WTC11 (cell line): ENCODE measurements around the gene CFAP221. TPM values are rescaled to one million over a fixed set of nuclear protein-coding genes. Genes with fewer than 3 reads are reported as not detected.

Experiments
- ATAC-seq: fragments of 200-7000 bp; cut with Tn5 transposase; 2 replicates; pipeline ENCODE4 v1.10.0; 2021; ENCODE audit warnings: mild to moderate bottlenecking, moderate library complexity
- CTCF ChIA-PET: fragments of 300-600 bp; sonication (Branson Sonifier 250); formaldehyde crosslinking; loops from one replicate; lab custom pipeline; 2021; ENCODE audit warnings: antibody characterized with exemption; lab: Charles Lee
- POLR2A ChIA-PET: fragments of 350-600 bp; sonication (Branson Sonifier 250); formaldehyde crosslinking; loops from one replicate; lab custom pipeline; 2021; ENCODE audit warnings: antibody characterized with exemption; lab: Charles Lee
- DNase-seq: peaks from one replicate; pipeline ENCODE4 v3.0.0; 2021; ENCODE audit warnings: low spot score
- H3K27ac Mint-ChIP-seq: 2 replicates; pipeline ENCODE4 v1.8.0; 2021; ENCODE audit warnings: mixed read lengths
- H3K27me3 Mint-ChIP-seq: 2 replicates; pipeline ENCODE4 v1.8.0; 2021; ENCODE audit warnings: low read depth, mild to moderate bottlenecking, moderate library complexity, mixed read lengths
- H3K36me3 Mint-ChIP-seq: 2 replicates; pipeline ENCODE4 v1.8.0; 2021; ENCODE audit warnings: mixed read lengths
- H3K4me1 Mint-ChIP-seq: 2 replicates; pipeline ENCODE4 v1.8.0; 2022; ENCODE audit warnings: mixed read lengths
- H3K4me3 Mint-ChIP-seq: 2 replicates; pipeline ENCODE4 v1.8.0; 2021; ENCODE audit warnings: mild to moderate bottlenecking, moderate library complexity, mixed read lengths
- H3K9me3 Mint-ChIP-seq: 2 replicates; pipeline ENCODE4 v1.8.0; 2021; ENCODE audit warnings: mixed read lengths
- ATF6 ChIP-seq: sonication (generic); formaldehyde crosslinking; IDR thresholded peaks from 2 replicates; pipeline ENCODE4 v1.8.1; 2023; ENCODE audit warnings: mild to moderate bottlenecking, missing genetic modification reagents
- CBFB ChIP-seq: sonication (generic); formaldehyde crosslinking; IDR thresholded peaks from 2 replicates; pipeline ENCODE4 v1.8.1; 2022; ENCODE audit warnings: mild to moderate bottlenecking, low read depth, missing genetic modification reagents
- CDX4 ChIP-seq: fragments of 250-450 bp; sonication (Bioruptor Pico); IDR thresholded peaks from 2 replicates; pipeline ENCODE4 v1.9.0; 2021; ENCODE audit warnings: moderate library complexity, mild to moderate bottlenecking, inconsistent platforms, borderline replicate concordance
- ELF4 ChIP-seq: sonication (generic); formaldehyde crosslinking; IDR thresholded peaks from 2 replicates; pipeline ENCODE4 v1.8.1; 2022; ENCODE audit warnings: low read depth, mild to moderate bottlenecking, moderate library complexity, missing genetic modification reagents
- ETV6 ChIP-seq: sonication (generic); formaldehyde crosslinking; IDR thresholded peaks from 2 replicates; pipeline ENCODE4 v1.8.1; 2022; ENCODE audit warnings: mild to moderate bottlenecking, missing genetic modification reagents
- FOXJ3 ChIP-seq: sonication (generic); formaldehyde crosslinking; IDR thresholded peaks from 2 replicates; pipeline ENCODE4 v1.9.0; 2021; ENCODE audit warnings: missing genetic modification reagents, mild to moderate bottlenecking, borderline replicate concordance
- FOXP1 ChIP-seq: sonication (generic); formaldehyde crosslinking; IDR thresholded peaks from 2 replicates; pipeline ENCODE4 v1.8.0; 2022; ENCODE audit warnings: missing genetic modification reagents, mild to moderate bottlenecking, moderate library complexity, borderline replicate concordance
- GRHL2 ChIP-seq: fragments of 250-450 bp; sonication (Bioruptor Pico); IDR thresholded peaks from 2 replicates; pipeline ENCODE4 v1.8.0; 2022; ENCODE audit warnings: mild to moderate bottlenecking, moderate library complexity; ENCODE audit not compliant: insufficient replicate concordance, severe bottlenecking
- GTF2I ChIP-seq: fragments of 250-450 bp; sonication (Bioruptor Pico); conservative IDR thresholded peaks from 2 replicates; pipeline ENCODE4 v1.4.0; 2021; ENCODE audit warnings: mild to moderate bottlenecking
- HMGA2 ChIP-seq: fragments of 250-450 bp; sonication (Bioruptor Pico); IDR thresholded peaks from 2 replicates; pipeline ENCODE4 v1.4.0; 2021; ENCODE audit warnings: mild to moderate bottlenecking, moderate library complexity
- IRF2 ChIP-seq: sonication (generic); formaldehyde crosslinking; IDR thresholded peaks from 2 replicates; pipeline ENCODE4 v1.8.0; 2022; ENCODE audit warnings: low read depth, missing genetic modification reagents, borderline replicate concordance
- JAZF1 ChIP-seq: fragments of 250-450 bp; sonication (Bioruptor Pico); IDR thresholded peaks from 2 replicates; pipeline ENCODE4 v1.9.0; 2021; ENCODE audit warnings: moderate library complexity, mild to moderate bottlenecking, inconsistent platforms
- KAT7 ChIP-seq: sonication (generic); formaldehyde crosslinking; IDR thresholded peaks from 2 replicates; pipeline ENCODE4 v1.8.1; 2023; ENCODE audit warnings: missing genetic modification reagents, mild to moderate bottlenecking, borderline replicate concordance
- NFE2L1 ChIP-seq: sonication (generic); formaldehyde crosslinking; IDR thresholded peaks from 2 replicates; pipeline ENCODE4 v1.8.1; 2023; ENCODE audit warnings: missing genetic modification reagents
- NR1H2 ChIP-seq: sonication (generic); formaldehyde crosslinking; IDR thresholded peaks from 2 replicates; pipeline ENCODE4 v1.9.0; 2021; ENCODE audit warnings: mild to moderate bottlenecking, moderate library complexity, missing genetic modification reagents
- OVOL2 ChIP-seq: fragments of 250-450 bp; sonication (Bioruptor Pico); IDR thresholded peaks from 2 replicates; pipeline ENCODE4 v1.9.0; 2021; ENCODE audit warnings: mild to moderate bottlenecking, borderline replicate concordance
- PRRX2 ChIP-seq: fragments of 250-450 bp; sonication (Bioruptor Pico); IDR thresholded peaks from 2 replicates; pipeline ENCODE4 v1.8.0; 2021; ENCODE audit warnings: mild to moderate bottlenecking
- RORB ChIP-seq: fragments of 250-450 bp; sonication (Bioruptor Pico); IDR thresholded peaks from 2 replicates; pipeline ENCODE4 v1.9.0; 2021; ENCODE audit warnings: mild to moderate bottlenecking
- SMAD3 ChIP-seq: sonication (generic); formaldehyde crosslinking; IDR thresholded peaks from 2 replicates; pipeline ENCODE4 v1.8.0; 2022; ENCODE audit warnings: missing genetic modification reagents, mild to moderate bottlenecking, borderline replicate concordance
- SP1 ChIP-seq: sonication (generic); formaldehyde crosslinking; conservative IDR thresholded peaks from 2 replicates; pipeline ENCODE4 v1.8.1; 2022; ENCODE audit warnings: missing genetic modification reagents
- TCF7 ChIP-seq: sonication (generic); formaldehyde crosslinking; IDR thresholded peaks from 2 replicates; pipeline ENCODE4 v1.8.0; 2022; ENCODE audit warnings: mild to moderate bottlenecking, low read depth, missing genetic modification reagents, moderate library complexity
- TEAD1 ChIP-seq: sonication (generic); formaldehyde crosslinking; IDR thresholded peaks from 2 replicates; pipeline ENCODE4 v1.8.0; 2022; ENCODE audit warnings: mild to moderate bottlenecking, missing genetic modification reagents
- TEAD4 ChIP-seq: sonication (generic); formaldehyde crosslinking; IDR thresholded peaks from 2 replicates; pipeline ENCODE4 v1.8.0; 2022; ENCODE audit warnings: mild to moderate bottlenecking, missing genetic modification reagents
- TP53 ChIP-seq: sonication (generic); formaldehyde crosslinking; IDR thresholded peaks from 2 replicates; pipeline ENCODE4 v1.8.1; 2023; ENCODE audit warnings: mild to moderate bottlenecking, missing genetic modification reagents
- ZNF121 ChIP-seq: sonication (generic); formaldehyde crosslinking; IDR thresholded peaks from 2 replicates; pipeline ENCODE4 v1.8.0; 2023; ENCODE audit warnings: missing genetic modification reagents
- ZNF416 ChIP-seq: fragments of 250-450 bp; sonication (Bioruptor Pico); IDR thresholded peaks from 2 replicates; pipeline ENCODE4 v1.9.0; 2021; ENCODE audit warnings: mild to moderate bottlenecking, inconsistent platforms
- ZSCAN18 ChIP-seq: fragments of 250-450 bp; sonication (Bioruptor Pico); IDR thresholded peaks from 2 replicates; pipeline ENCODE4 v2.1.2; 2022; ENCODE audit warnings: mild to moderate bottlenecking, moderate library complexity
- total RNA-seq: library from RNA; stranded (reverse); gene quantifications from 3 replicates; pipeline ENCODE4 v1.2.3, GENCODE V29; 2021
- TF ChIP-seq, protein P1 (sequence below): sonication (generic); formaldehyde crosslinking; IDR thresholded peaks from 2 replicates; pipeline ENCODE4 v1.8.0; 2022; ENCODE audit warnings: mild to moderate bottlenecking, missing genetic modification reagents
- TF ChIP-seq, protein P2 (sequence below): sonication (generic); formaldehyde crosslinking; IDR thresholded peaks from 2 replicates; pipeline ENCODE4 v1.8.1; 2022; ENCODE audit warnings: low read depth, mild to moderate bottlenecking, moderate library complexity, missing genetic modification reagents, borderline replicate concordance

Gene CFAP221
- total RNA-seq, 1 experiment from 2014 or later: 0.35 TPM

- H3K4me1 Mint-ChIP-seq: no peaks in the 10 kb centered on the region
- ChIA-PET POLR2A (no interaction called here), CTCF (interaction anchor here (0.6 kb wide), 1 partner anchor 71 kb away, joined by 3 read pairs; no protein-coding TSS in a partner anchor)
- TF ChIP-seq ETV6 (CRISPR knock-in tag) (no peak), TEAD4 (CRISPR knock-in tag) (no peak), ZNF121 (CRISPR knock-in tag) (no peak), NR1H2 (CRISPR knock-in tag) (no peak), ZSCAN18 (CRISPR knock-in tag) (no peak), TEAD1 (CRISPR knock-in tag) (no peak), ATF6 (CRISPR knock-in tag) (no peak), RORB (CRISPR knock-in tag) (no peak), ZNF416 (CRISPR knock-in tag) (no peak), OVOL2 (CRISPR knock-in tag) (no peak), CDX4 (no peak), SMAD3 (no peak), TCF7 (CRISPR knock-in tag) (no peak), IRF2 (CRISPR knock-in tag) (no peak), GTF2I (CRISPR knock-in tag) (no peak), TP53 (CRISPR knock-in tag) (no peak)
- TF ChIP-seq, protein P1, sequence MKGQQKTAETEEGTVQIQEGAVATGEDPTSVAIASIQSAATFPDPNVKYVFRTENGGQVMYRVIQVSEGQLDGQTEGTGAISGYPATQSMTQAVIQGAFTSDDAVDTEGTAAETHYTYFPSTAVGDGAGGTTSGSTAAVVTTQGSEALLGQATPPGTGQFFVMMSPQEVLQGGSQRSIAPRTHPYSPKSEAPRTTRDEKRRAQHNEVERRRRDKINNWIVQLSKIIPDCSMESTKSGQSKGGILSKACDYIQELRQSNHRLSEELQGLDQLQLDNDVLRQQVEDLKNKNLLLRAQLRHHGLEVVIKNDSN (CRISPR knock-in tag): no peak
- TF ChIP-seq, protein P2, sequence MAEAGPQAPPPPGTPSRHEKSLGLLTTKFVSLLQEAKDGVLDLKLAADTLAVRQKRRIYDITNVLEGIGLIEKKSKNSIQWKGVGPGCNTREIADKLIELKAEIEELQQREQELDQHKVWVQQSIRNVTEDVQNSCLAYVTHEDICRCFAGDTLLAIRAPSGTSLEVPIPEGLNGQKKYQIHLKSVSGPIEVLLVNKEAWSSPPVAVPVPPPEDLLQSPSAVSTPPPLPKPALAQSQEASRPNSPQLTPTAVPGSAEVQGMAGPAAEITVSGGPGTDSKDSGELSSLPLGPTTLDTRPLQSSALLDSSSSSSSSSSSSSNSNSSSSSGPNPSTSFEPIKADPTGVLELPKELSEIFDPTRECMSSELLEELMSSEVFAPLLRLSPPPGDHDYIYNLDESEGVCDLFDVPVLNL (CRISPR knock-in tag): no peak
- H3K27me3 Mint-ChIP-seq: peaks cover 6% of the 10 kb centered on the region; the same call in 1 of the 2 replicates
- no peak overlapping the region for H3K4me3 Mint-ChIP-seq
- ATAC-seq (no peak), DNase-seq (no peak)
- H3K9me3 Mint-ChIP-seq: peaks cover 14% of the 10 kb centered on the region
- H3K36me3 Mint-ChIP-seq: peaks cover under 1% of the 10 kb centered on the region; the same call in 1 of the 2 replicates
- H3K27ac Mint-ChIP-seq: no peak overlapping the region
Measured at GRCh38 chr2:119608553-119608952, 64.3 kb downstream of the CFAP221 start.

- peaks cover 13% of the 10 kb centered on the region for H3K27me3 Mint-ChIP-seq
- no peaks in the 10 kb centered on the region for H3K4me1 Mint-ChIP-seq
- POLR2A ChIA-PET: no interaction called here
- TF ChIP-seq SP1 (CRISPR knock-in tag) (no peak), NFE2L1 (CRISPR knock-in tag) (no peak), ZNF416 (CRISPR knock-in tag) (no peak), JAZF1 (CRISPR knock-in tag) (no peak), FOXJ3 (CRISPR knock-in tag) (no peak), CBFB (CRISPR knock-in tag) (no peak), GRHL2 (CRISPR knock-in tag) (no peak), OVOL2 (CRISPR knock-in tag) (no peak), FOXP1 (CRISPR knock-in tag) (no peak), KAT7 (CRISPR knock-in tag) (no peak), PRRX2 (CRISPR knock-in tag) (no peak), ELF4 (no peak), RORB (CRISPR knock-in tag) (no peak), HMGA2 (no peak)
Measured at GRCh38 chr2:119609337-119609736, 65.1 kb downstream of the CFAP221 start.

More at GRCh38 chr2:119609337-119609736, 65.1 kb downstream of the CFAP221 start:
- Mint-ChIP-seq H3K27ac (no peak overlapping the region), H3K36me3 (peaks cover 8% of the 10 kb centered on the region), H3K4me3 (no peak overlapping the region), H3K9me3 (peaks cover 22% of the 10 kb centered on the region)
- CTCF ChIA-PET: no interaction called here
- ATAC-seq (no peak), DNase-seq (no peak)
